ENCODE results near the gene MIB1.

DNA sequence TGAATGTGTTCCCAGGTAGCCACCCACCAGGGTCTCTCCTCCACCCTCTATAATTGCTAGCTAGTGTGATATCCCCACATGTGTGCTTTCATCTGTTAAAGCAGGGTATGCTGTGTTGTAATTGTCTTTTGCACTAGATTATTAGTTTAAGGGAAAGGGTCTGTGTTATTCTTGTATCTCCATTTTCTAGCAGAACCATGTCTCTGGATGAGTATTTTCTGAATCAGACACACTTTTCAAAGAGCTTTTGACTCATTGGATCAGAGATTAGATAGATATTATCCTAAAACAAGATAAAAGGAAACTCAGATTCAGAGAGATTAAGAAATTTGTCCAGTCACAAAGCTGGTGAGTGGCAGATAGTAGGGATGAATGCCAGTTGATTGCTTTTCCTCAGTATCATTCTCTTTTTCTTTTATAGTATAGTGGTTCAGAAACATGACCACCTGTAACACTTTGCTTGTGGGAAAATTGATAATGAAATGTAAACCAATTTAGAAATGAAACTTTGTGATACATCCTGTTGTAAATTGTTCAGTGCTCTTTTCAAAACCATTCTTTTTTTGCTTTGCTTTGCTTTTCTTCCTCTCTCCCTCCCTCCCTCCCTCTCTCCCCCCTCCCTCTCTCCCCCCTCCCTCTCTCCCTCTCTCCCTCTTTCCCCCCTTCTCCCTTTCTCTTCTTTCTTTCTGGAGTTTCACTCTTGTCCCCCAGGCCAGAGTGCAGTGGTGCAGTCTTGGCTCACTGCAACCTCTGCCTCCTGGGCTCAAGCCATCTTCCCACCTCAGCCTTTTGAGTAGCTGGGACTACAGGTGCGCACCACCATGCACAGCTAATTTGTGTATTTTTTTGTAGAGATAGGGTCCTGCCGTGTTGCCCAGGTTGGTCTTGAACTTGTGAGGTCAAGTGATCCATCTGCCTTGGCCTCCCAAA, 7.4 kb downstream of the MIB1 start:
- TF ChIP-seq, protein P1, sequence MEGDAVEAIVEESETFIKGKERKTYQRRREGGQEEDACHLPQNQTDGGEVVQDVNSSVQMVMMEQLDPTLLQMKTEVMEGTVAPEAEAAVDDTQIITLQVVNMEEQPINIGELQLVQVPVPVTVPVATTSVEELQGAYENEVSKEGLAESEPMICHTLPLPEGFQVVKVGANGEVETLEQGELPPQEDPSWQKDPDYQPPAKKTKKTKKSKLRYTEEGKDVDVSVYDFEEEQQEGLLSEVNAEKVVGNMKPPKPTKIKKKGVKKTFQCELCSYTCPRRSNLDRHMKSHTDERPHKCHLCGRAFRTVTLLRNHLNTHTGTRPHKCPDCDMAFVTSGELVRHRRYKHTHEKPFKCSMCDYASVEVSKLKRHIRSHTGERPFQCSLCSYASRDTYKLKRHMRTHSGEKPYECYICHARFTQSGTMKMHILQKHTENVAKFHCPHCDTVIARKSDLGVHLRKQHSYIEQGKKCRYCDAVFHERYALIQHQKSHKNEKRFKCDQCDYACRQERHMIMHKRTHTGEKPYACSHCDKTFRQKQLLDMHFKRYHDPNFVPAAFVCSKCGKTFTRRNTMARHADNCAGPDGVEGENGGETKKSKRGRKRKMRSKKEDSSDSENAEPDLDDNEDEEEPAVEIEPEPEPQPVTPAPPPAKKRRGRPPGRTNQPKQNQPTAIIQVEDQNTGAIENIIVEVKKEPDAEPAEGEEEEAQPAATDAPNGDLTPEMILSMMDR (IDR thresholded peaks at IDR 0.05; ENCODE audit: insufficient read depth, low read length, poor library complexity, severe bottlenecking), result no peak
- TF ChIP-seq EZH2phosphoT487 (conservative IDR thresholded peaks at IDR 0.05; ENCODE audit: low read length), result no peak

All from SU-DHL-6 (cell line).